HCT116 (cell line): ENCODE measurements around the gene FAM222B. TPM values are rescaled to one million over a fixed set of nuclear protein-coding genes. Genes with fewer than 3 reads are reported as not detected.

Experiments used
- ATAC-seq: fragments of 200-7000 bp; cut with Tn5 transposase; 2 replicates; pipeline ENCODE4 v1.9.1; 2020; ENCODE audit warnings: mild to moderate bottlenecking, moderate library complexity
- BruUV-seq: library from RNA; stranded (reverse); fragments of 400-500 nt; replicated peaks from 2 replicates; lab custom pipeline; 2021; lab: Mats Ljungman, UMichigan
- CTCF ChIA-PET: fragments of 300-600 bp; sonication (Branson Sonifier 250); formaldehyde crosslinking; loops from one replicate; lab custom pipeline; 2021; ENCODE audit warnings: antibody characterized with exemption; lab: Charles Lee
- POLR2A ChIA-PET: fragments of 300-600, 350-600 bp; sonication (Branson Sonifier 250); formaldehyde crosslinking; loops from one replicate; lab custom pipeline; 2021; ENCODE audit warnings: antibody characterized with exemption; lab: Charles Lee
- RAD21 ChIA-PET, 2 experiments: fragments of 300-600 bp; sonication (Branson Sonifier 250); formaldehyde crosslinking; loops; one replicate each; lab custom pipeline; 2023; ENCODE audit warnings: low total read pairs in 2 of 2; ENCODE audit not compliant: uncharacterized antibody in 2 of 2, unreplicated experiment in 2 of 2, low non-redundant PET in 1 of 2; lab: Charles Lee
- DNase-seq: peaks from one replicate; pipeline ENCODE4 v3.0.0-alpha.2; 2010; ENCODE audit warnings: low read depth, low spot score
- H2AFZ ChIP-seq: fragments of 200-600 bp; shearing (Covaris generic), sonication (generic); 2 replicates; pipeline ENCODE4 v1.6.1; 2017; ENCODE audit warnings: low read depth, mixed run types, mixed read lengths, antibody characterized with exemption, low read length; ENCODE audit not compliant: poor library complexity, severe bottlenecking
- H3K27ac ChIP-seq: 2 replicates; pipeline ENCODE4 v1.5.1; 2012; ENCODE audit warnings: low read depth, low read length
- H3K27me3 ChIP-seq: fragments of 200-600 bp; sonication (generic); 2 replicates; pipeline ENCODE4 v1.6.1; 2016; ENCODE audit warnings: mixed run types, low read length, mixed read lengths; ENCODE audit not compliant: insufficient read depth
- H3K36me3 ChIP-seq, 2 experiments: fragments of 200-500 bp in 1 of 2; fragments of 200-600 bp in 1 of 2; sonication (Bioruptor generic) in 1 of 2; sonication (generic) in 1 of 2; 2 replicates each; pipeline versions ENCODE4 v1.5.1 to v1.6.1; 2014 to 2016; ENCODE audit warnings: low read length in 2 of 2, inconsistent platforms in 1 of 2, mixed read lengths in 1 of 2, mixed run types in 1 of 2; ENCODE audit not compliant: insufficient read depth in 2 of 2, control insufficient read depth in 1 of 2
- H3K4me1 ChIP-seq, 2 experiments: fragments of 200-600 bp in 1 of 2; sonication (generic) in 1 of 2; 2 replicates each; pipeline versions ENCODE4 v1.5.1 to v1.6.1; 2012 to 2017; ENCODE audit warnings: low read length in 2 of 2, inconsistent platforms in 1 of 2, mild to moderate bottlenecking in 1 of 2, mixed read lengths in 1 of 2, mixed run types in 1 of 2, moderate library complexity in 1 of 2; ENCODE audit not compliant: insufficient read depth in 2 of 2, control insufficient read depth in 1 of 2
- H3K4me2 ChIP-seq: fragments of 200-600 bp; sonication (generic); 2 replicates; pipeline ENCODE4 v1.6.1; 2017; ENCODE audit warnings: mixed run types, low read length, mixed read lengths
- H3K4me3 ChIP-seq, 2 experiments: fragments of 200-600 bp in 1 of 2; sonication (generic) in 1 of 2; replicated peaks in 1 of 2; 2 replicates each; pipeline ENCODE4 v1.5.1; 2011 to 2016; ENCODE audit warnings: low read length in 2 of 2, control low read depth in 1 of 2, low read depth in 1 of 2, mild to moderate bottlenecking in 1 of 2, mixed read lengths in 1 of 2, mixed run types in 1 of 2
- H3K79me2 ChIP-seq: fragments of 200-600 bp; sonication (generic); 2 replicates; pipeline ENCODE4 v1.6.1; 2017; ENCODE audit warnings: mild to moderate bottlenecking, mixed run types, low read length, moderate library complexity, mixed read lengths; ENCODE audit not compliant: insufficient read depth
- H3K9ac ChIP-seq: fragments of 200-600 bp; sonication (generic); 2 replicates; pipeline ENCODE4 v1.6.1; 2016; ENCODE audit warnings: low read length, mixed read lengths
- H3K9me2 ChIP-seq: fragments of 200-600 bp; sonication (generic), shearing (Covaris generic); 2 replicates; pipeline ENCODE4 v1.6.1; 2017; ENCODE audit warnings: mixed run types, mild to moderate bottlenecking, moderate library complexity; ENCODE audit not compliant: insufficient read depth
- H3K9me3 ChIP-seq, 2 experiments: fragments of 200-500 bp in 1 of 2; fragments of 200-600 bp in 1 of 2; sonication (Bioruptor generic) in 1 of 2; sonication (generic) in 1 of 2; 2 replicates each; pipeline ENCODE4 v1.6.1; 2014 to 2017; ENCODE audit warnings: low read length in 2 of 2, mixed read lengths in 2 of 2, inconsistent platforms in 1 of 2, low read depth in 1 of 2, mild to moderate bottlenecking in 1 of 2, mixed run types in 1 of 2, moderate library complexity in 1 of 2; ENCODE audit not compliant: control insufficient read depth in 1 of 2, insufficient read depth in 1 of 2
- H4K20me1 ChIP-seq: fragments of 200-600 bp; sonication (generic), shearing (Covaris generic); 2 replicates; pipeline ENCODE4 v1.6.1; 2017; ENCODE audit warnings: mixed run types, mild to moderate bottlenecking, moderate library complexity; ENCODE audit not compliant: insufficient read depth
- CBX3 ChIP-seq: IDR thresholded peaks from 2 replicates; pipeline ENCODE4 v1.6.1; 2012; ENCODE audit warnings: low read depth
- EGR1 ChIP-seq: IDR thresholded peaks from 2 replicates; pipeline ENCODE4 v1.6.1; 2012; ENCODE audit warnings: low read depth
- ELF1 ChIP-seq: IDR thresholded peaks from 2 replicates; pipeline ENCODE4 v1.6.1; 2012; ENCODE audit warnings: low read depth, borderline replicate concordance
- EZH2 ChIP-seq: fragments of 200-600 bp; sonication (generic); IDR thresholded peaks from 2 replicates; pipeline ENCODE4 v1.6.1; 2017; ENCODE audit warnings: antibody characterized with exemption, mixed run types
- FOSL1 ChIP-seq: IDR thresholded peaks from 2 replicates; pipeline ENCODE4 v1.6.1; 2012; ENCODE audit warnings: low read depth
- JUND ChIP-seq: IDR thresholded peaks from 2 replicates; pipeline ENCODE4 v1.6.1; 2012
- POLR2A ChIP-seq: IDR thresholded peaks from 2 replicates; pipeline ENCODE4 v1.7.0; 2011; ENCODE audit warnings: borderline replicate concordance; ENCODE audit not compliant: insufficient read depth, insufficient read length; ENCODE audit errors: extremely low read depth
- SIN3A ChIP-seq: IDR thresholded peaks from 2 replicates; pipeline ENCODE4 v1.6.1; 2012; ENCODE audit warnings: low read depth
- SP1 ChIP-seq: IDR thresholded peaks from 2 replicates; pipeline ENCODE4 v1.6.1; 2012; ENCODE audit warnings: low read depth
- SRF ChIP-seq: IDR thresholded peaks from 2 replicates; pipeline ENCODE4 v1.6.1; 2012; ENCODE audit warnings: low read depth
- TCF7L2 ChIP-seq: IDR thresholded peaks from 2 replicates; pipeline ENCODE4 v1.7.0; 2011; ENCODE audit warnings: borderline replicate concordance, inconsistent platforms; ENCODE audit not compliant: insufficient read depth, insufficient read length; ENCODE audit errors: extremely low read depth
- YY1 ChIP-seq: IDR thresholded peaks from 2 replicates; pipeline ENCODE4 v1.6.1; 2011; ENCODE audit warnings: low read length, low read depth, moderate library complexity, mild to moderate bottlenecking; ENCODE audit not compliant: insufficient replicate concordance; ENCODE audit errors: extremely low read depth
- ZFX ChIP-seq: fragments of 450-650 bp; IDR thresholded peaks from 2 replicates; pipeline ENCODE4 v1.6.1; 2017
- intact Hi-C: fragments of 100-400 bp; cut with micrococcal nuclease; formaldehyde crosslinking; loops from 2 replicates; pipeline ENCODE4 v1.10.0; 2022
- total RNA-seq: library from RNA; stranded (reverse); gene quantifications from one replicate; pipeline ENCODE4 v1.2.1, GENCODE V29; 2021; ENCODE audit not compliant: unreplicated experiment
- TF ChIP-seq, protein P1 (sequence below): IDR thresholded peaks from 2 replicates; pipeline ENCODE4 v1.6.1; 2012
- TF ChIP-seq, protein P2 (sequence below): IDR thresholded peaks from 2 replicates; pipeline ENCODE4 v1.6.1; 2011; ENCODE audit warnings: mild to moderate bottlenecking, low read length, moderate library complexity; ENCODE audit not compliant: insufficient replicate concordance; ENCODE audit errors: extremely low read depth
- TF ChIP-seq, protein P3 (sequence below): IDR thresholded peaks from 2 replicates; pipeline ENCODE4 v1.6.1; 2012; ENCODE audit warnings: low read depth
- TF ChIP-seq, protein P4 (sequence below), 3 experiments: fragments of 200-600 bp in 1 of 3; sonication (generic) in 1 of 3; IDR thresholded peaks in 2 of 3; conservative IDR thresholded peaks in 1 of 3; 2 replicates each; pipeline ENCODE4 v1.5.1; 2012 to 2017; ENCODE audit warnings: low read depth in 2 of 3, low read length in 2 of 3, antibody characterized with exemption in 1 of 3, borderline replicate concordance in 1 of 3, control low read depth in 1 of 3, mild to moderate bottlenecking in 1 of 3, mixed read lengths in 1 of 3, mixed run types in 1 of 3, moderate library complexity in 1 of 3; ENCODE audit not compliant: insufficient read depth in 1 of 3

The FAM222B gene
- total RNA-seq, 1 experiment from 2014 or later: 22.7 TPM

DNA sequence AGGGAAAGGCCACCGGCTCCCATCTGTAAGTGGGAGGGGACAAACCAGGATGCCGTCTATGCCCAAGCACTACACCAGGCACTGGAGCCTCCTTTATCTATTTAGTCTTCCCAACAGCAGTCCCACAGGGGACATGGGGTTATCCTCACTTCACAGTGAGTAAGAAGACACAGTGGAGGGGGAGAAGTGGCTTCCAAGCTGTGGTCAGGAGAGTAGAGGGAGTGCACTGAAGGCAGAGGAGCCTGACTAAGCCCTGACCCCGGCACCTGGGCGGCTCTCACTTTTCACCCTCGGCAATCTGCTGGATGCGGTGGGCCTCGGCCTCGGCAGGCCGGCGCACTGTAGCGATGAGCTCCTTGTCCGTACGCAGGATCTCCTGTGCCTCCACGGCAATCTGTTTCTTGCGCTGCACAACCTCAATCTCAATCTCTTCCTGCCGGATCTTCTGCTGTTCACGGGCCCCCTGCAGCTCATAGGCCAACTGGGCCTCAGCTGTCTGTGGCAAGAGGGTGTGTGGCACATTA lies 39.0 kb upstream of the FAM222B start:
- Histone ChIP-seq H3K4me1 (no peaks in the 10 kb centered on the region; a peak in 1 of 4 replicates), H3K27me3 (no peaks in the 10 kb centered on the region), H3K9ac (no peak overlapping the region), H3K27ac (no peak overlapping the region), H4K20me1 (no peaks in the 10 kb centered on the region), H3K9me3 (no peaks in the 10 kb centered on the region), H3K79me2 (no peaks in the 10 kb centered on the region), H3K36me3 (peaks cover 0 to 5% of the 10 kb centered on the region in 2 experiments; a peak in 2 of 4 replicates), H3K9me2 (no peaks in the 10 kb centered on the region), H2AFZ (no peak overlapping the region), H3K4me3 (no peak overlapping the region), H3K4me2 (no peak overlapping the region)
- BruUV-seq: no TSS peak
- intact Hi-C loops: no loop called here
- RAD21 ChIA-PET: no interaction called here
- no peak for ATAC-seq
- CTCF ChIA-PET: interaction anchor here (1.5 to 2.1 kb wide), 2 partner anchors 118 to 155 kb away, joined by 6 to 11 read pairs; partner anchors contain the start of gene TLCD1
- no peak for TF ChIP-seq SIN3A
- no peak for TF ChIP-seq EGR1
- TF ChIP-seq ELF1: no peak
- TF ChIP-seq, protein P1, sequence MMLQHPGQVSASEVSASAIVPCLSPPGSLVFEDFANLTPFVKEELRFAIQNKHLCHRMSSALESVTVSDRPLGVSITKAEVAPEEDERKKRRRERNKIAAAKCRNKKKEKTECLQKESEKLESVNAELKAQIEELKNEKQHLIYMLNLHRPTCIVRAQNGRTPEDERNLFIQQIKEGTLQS: no peak
- no peak for TF ChIP-seq FOSL1
- TF ChIP-seq, protein P2, sequence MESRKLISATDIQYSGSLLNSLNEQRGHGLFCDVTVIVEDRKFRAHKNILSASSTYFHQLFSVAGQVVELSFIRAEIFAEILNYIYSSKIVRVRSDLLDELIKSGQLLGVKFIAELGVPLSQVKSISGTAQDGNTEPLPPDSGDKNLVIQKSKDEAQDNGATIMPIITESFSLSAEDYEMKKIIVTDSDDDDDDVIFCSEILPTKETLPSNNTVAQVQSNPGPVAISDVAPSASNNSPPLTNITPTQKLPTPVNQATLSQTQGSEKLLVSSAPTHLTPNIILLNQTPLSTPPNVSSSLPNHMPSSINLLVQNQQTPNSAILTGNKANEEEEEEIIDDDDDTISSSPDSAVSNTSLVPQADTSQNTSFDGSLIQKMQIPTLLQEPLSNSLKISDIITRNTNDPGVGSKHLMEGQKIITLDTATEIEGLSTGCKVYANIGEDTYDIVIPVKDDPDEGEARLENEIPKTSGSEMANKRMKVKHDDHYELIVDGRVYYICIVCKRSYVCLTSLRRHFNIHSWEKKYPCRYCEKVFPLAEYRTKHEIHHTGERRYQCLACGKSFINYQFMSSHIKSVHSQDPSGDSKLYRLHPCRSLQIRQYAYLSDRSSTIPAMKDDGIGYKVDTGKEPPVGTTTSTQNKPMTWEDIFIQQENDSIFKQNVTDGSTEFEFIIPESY: no peak
- no peak for TF ChIP-seq YY1
- no peak for TF ChIP-seq POLR2A
- no peak for TF ChIP-seq SRF
- no peak for TF ChIP-seq ZFX
- TF ChIP-seq, protein P3, sequence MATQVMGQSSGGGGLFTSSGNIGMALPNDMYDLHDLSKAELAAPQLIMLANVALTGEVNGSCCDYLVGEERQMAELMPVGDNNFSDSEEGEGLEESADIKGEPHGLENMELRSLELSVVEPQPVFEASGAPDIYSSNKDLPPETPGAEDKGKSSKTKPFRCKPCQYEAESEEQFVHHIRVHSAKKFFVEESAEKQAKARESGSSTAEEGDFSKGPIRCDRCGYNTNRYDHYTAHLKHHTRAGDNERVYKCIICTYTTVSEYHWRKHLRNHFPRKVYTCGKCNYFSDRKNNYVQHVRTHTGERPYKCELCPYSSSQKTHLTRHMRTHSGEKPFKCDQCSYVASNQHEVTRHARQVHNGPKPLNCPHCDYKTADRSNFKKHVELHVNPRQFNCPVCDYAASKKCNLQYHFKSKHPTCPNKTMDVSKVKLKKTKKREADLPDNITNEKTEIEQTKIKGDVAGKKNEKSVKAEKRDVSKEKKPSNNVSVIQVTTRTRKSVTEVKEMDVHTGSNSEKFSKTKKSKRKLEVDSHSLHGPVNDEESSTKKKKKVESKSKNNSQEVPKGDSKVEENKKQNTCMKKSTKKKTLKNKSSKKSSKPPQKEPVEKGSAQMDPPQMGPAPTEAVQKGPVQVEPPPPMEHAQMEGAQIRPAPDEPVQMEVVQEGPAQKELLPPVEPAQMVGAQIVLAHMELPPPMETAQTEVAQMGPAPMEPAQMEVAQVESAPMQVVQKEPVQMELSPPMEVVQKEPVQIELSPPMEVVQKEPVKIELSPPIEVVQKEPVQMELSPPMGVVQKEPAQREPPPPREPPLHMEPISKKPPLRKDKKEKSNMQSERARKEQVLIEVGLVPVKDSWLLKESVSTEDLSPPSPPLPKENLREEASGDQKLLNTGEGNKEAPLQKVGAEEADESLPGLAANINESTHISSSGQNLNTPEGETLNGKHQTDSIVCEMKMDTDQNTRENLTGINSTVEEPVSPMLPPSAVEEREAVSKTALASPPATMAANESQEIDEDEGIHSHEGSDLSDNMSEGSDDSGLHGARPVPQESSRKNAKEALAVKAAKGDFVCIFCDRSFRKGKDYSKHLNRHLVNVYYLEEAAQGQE: no peak
- no peak for TF ChIP-seq SP1
- TF ChIP-seq, protein P4, sequence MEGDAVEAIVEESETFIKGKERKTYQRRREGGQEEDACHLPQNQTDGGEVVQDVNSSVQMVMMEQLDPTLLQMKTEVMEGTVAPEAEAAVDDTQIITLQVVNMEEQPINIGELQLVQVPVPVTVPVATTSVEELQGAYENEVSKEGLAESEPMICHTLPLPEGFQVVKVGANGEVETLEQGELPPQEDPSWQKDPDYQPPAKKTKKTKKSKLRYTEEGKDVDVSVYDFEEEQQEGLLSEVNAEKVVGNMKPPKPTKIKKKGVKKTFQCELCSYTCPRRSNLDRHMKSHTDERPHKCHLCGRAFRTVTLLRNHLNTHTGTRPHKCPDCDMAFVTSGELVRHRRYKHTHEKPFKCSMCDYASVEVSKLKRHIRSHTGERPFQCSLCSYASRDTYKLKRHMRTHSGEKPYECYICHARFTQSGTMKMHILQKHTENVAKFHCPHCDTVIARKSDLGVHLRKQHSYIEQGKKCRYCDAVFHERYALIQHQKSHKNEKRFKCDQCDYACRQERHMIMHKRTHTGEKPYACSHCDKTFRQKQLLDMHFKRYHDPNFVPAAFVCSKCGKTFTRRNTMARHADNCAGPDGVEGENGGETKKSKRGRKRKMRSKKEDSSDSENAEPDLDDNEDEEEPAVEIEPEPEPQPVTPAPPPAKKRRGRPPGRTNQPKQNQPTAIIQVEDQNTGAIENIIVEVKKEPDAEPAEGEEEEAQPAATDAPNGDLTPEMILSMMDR (IDR thresholded peaks at IDR 0.05 in 2 of 3, conservative IDR thresholded peaks at IDR 0.05 in 1 of 3; ENCODE audit: borderline replicate concordance in 1 of 3, insufficient read depth in 1 of 3, low read depth in 2 of 3, low read length in 2 of 3): no peak
- TF ChIP-seq JUND: no peak
- TF ChIP-seq CBX3: no peak
- no peak for TF ChIP-seq EZH2
- TF ChIP-seq TCF7L2: no peak
- DNase-seq: no peak
- POLR2A ChIA-PET: no interaction called here
